Parathyroid adenoma (tissue), 2 donors: ENCODE results near the gene AQP7.

Experiments
- H2AFZ ChIP-seq: fragments of 300-600 bp; sonication (generic); one replicate; pipeline ENCODE4 v1.7.0; 2017; ENCODE audit warnings: antibody characterized with exemption, mild to moderate bottlenecking
- H3K27ac ChIP-seq: fragments of 300-600 bp; sonication (generic); one replicate; pipeline ENCODE4 v1.7.0; 2017
- H3K27me3 ChIP-seq: fragments of 300-600 bp; sonication (generic); one replicate; pipeline ENCODE4 v1.7.0; 2017; ENCODE audit warnings: low read length; ENCODE audit not compliant: control insufficient read depth, insufficient read depth
- H3K36me3 ChIP-seq: fragments of 300-600 bp; sonication (generic); one replicate; pipeline ENCODE4 v1.7.0; 2017; ENCODE audit warnings: low read length; ENCODE audit not compliant: control insufficient read depth, insufficient read depth
- H3K4me1 ChIP-seq: fragments of 300-600 bp; sonication (generic); one replicate; pipeline ENCODE4 v1.7.0; 2017; ENCODE audit warnings: control low read depth
- H3K4me2 ChIP-seq: fragments of 300-600 bp; sonication (generic); one replicate; pipeline ENCODE4 v1.7.0; 2017; ENCODE audit warnings: low read length
- H3K4me3 ChIP-seq: fragments of 300-600 bp; sonication (generic); one replicate; pipeline ENCODE4 v1.7.0; 2017; ENCODE audit warnings: low read depth, low read length
- H3K79me2 ChIP-seq: fragments of 300-600 bp; sonication (generic); one replicate; pipeline ENCODE4 v1.7.0; 2017; ENCODE audit warnings: control low read depth
- H3K9ac ChIP-seq: fragments of 300-600 bp; sonication (generic); one replicate; pipeline ENCODE4 v1.7.0; 2017; ENCODE audit warnings: mild to moderate bottlenecking
- H3K9me3 ChIP-seq: fragments of 300-600 bp; sonication (generic); one replicate; pipeline ENCODE4 v1.7.0; 2017; ENCODE audit warnings: low read length; ENCODE audit not compliant: control insufficient read depth
- TF ChIP-seq, protein P1 (sequence below): fragments of 300-600 bp; sonication (generic); IDR thresholded peaks from one replicate; pipeline ENCODE4 v1.7.0; 2017; ENCODE audit warnings: antibody characterized with exemption, mild to moderate bottlenecking
- donor health status: primary hyperparathyroidism.

AQP7 gene

DNA sequence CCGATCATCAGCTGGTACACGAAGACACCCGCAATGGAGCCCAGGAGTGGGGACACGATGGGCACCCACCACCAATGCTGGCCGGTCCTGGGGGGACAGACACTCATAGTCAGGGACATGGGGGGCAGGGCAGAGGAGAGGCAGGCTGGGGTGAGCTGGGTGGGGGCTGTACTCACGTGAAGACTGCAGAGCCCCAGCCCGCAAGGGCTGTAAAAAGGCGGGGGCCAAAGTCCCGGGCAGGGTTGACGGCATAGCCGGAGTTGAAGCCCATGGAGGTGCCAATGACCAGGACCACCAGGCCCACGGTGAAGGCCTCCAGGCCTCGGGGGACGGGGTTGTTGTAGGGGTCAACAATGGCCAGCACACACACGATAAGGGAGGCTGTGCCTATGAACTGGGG lies 39.8 kb upstream of the AQP7 start:
- Histone ChIP-seq H2AFZ (no peak overlapping the region), H3K4me3 (no peak overlapping the region), H3K4me1 (peaks cover 17% of the 10 kb centered on the region), H3K9ac (no peak overlapping the region), H3K79me2 (no peaks in the 10 kb centered on the region), H3K36me3 (no peaks in the 10 kb centered on the region), H3K4me2 (no peak overlapping the region), H3K27me3 (no peaks in the 10 kb centered on the region), H3K9me3 (no peaks in the 10 kb centered on the region), H3K27ac (no peak overlapping the region)
- TF ChIP-seq, protein P1, sequence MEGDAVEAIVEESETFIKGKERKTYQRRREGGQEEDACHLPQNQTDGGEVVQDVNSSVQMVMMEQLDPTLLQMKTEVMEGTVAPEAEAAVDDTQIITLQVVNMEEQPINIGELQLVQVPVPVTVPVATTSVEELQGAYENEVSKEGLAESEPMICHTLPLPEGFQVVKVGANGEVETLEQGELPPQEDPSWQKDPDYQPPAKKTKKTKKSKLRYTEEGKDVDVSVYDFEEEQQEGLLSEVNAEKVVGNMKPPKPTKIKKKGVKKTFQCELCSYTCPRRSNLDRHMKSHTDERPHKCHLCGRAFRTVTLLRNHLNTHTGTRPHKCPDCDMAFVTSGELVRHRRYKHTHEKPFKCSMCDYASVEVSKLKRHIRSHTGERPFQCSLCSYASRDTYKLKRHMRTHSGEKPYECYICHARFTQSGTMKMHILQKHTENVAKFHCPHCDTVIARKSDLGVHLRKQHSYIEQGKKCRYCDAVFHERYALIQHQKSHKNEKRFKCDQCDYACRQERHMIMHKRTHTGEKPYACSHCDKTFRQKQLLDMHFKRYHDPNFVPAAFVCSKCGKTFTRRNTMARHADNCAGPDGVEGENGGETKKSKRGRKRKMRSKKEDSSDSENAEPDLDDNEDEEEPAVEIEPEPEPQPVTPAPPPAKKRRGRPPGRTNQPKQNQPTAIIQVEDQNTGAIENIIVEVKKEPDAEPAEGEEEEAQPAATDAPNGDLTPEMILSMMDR: no peak

DNA sequence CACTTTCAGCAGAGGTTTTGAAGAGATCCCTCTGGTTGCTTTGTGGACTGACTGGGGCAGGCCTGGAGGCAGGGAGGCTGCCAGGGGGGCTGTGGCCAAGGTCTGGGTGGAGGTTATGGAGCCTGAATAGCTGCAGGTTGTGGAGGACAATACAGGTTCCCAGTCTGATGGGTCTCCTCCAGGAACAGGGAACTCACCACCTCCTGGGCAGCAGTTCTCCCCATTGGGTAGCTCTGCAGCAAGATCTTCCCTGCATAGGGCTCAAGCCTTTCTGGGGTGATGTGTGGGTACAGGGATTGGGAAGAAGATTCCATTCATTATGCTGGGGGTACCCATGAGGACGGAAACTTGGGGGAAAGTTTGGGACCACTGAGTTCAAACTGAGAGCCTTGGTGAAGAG lies 38.2 kb upstream of the AQP7 start:
- Histone ChIP-seq H3K27ac (no peak overlapping the region), H3K27me3 (no peaks in the 10 kb centered on the region), H3K9me3 (no peaks in the 10 kb centered on the region), H3K4me2 (no peak overlapping the region), H3K9ac (no peak overlapping the region), H2AFZ (no peak overlapping the region), H3K36me3 (no peaks in the 10 kb centered on the region), H3K79me2 (no peaks in the 10 kb centered on the region), H3K4me1 (peaks cover 5% of the 10 kb centered on the region), H3K4me3 (no peak overlapping the region)
- TF ChIP-seq, protein P1: no peak

DNA sequence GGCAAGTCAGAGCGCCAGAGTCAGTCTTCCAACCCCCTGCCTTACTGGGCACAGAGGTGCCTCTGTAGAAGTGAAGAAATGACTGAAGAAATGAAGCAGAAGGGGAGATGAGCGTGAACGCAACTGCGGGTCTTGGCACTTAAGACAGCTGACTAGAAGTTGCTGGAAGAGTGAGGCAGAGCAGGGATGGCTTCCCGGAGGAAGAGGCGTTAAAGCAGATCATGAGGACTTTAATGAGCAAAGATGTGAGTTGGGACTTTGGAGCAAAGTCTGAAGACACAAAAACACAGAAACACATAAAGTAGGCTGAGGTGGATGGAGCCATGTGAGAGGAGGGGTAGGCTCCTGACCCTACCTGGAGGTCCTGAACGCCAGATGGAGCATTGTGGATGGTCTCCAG lies 37.8 kb upstream of the AQP7 start:
- no peak overlapping the region for H3K9ac ChIP-seq
- H3K79me2 ChIP-seq: no peaks in the 10 kb centered on the region
- H3K9me3 ChIP-seq: no peaks in the 10 kb centered on the region
- no peak overlapping the region for H3K27ac ChIP-seq
- H2AFZ ChIP-seq: no peak overlapping the region
- H3K27me3 ChIP-seq: no peaks in the 10 kb centered on the region
- H3K4me3 ChIP-seq: no peak overlapping the region
- no peak overlapping the region for H3K4me2 ChIP-seq
- H3K36me3 ChIP-seq: no peaks in the 10 kb centered on the region
- TF ChIP-seq, protein P1: no peak
- H3K4me1 ChIP-seq: peaks cover 6% of the 10 kb centered on the region

DNA sequence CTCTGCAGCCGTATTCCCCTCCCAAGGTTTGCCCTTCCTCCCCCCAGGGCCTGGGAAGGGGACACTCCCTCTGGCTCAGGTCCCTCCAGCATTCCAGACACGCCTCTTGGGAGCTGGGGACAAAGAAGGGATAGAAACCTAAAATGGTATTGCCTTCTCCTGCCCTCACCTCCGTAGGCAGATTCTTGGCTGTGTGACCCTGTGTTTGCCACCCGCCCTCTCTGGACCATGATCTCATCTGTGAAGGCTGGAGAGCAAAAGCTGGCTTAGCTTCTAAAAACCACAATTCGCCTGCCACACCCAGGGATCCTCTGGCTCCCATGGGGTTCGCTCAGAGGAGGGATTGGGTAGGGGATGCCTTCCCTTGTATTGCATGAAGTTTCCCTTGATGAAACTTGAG lies 37.4 kb upstream of the AQP7 start:
- Histone ChIP-seq H3K79me2 (no peaks in the 10 kb centered on the region), H3K27ac (no peak overlapping the region), H3K4me2 (no peak overlapping the region), H3K9ac (no peak overlapping the region), H3K27me3 (no peaks in the 10 kb centered on the region), H3K4me1 (peaks cover 5% of the 10 kb centered on the region), H3K9me3 (no peaks in the 10 kb centered on the region), H2AFZ (no peak overlapping the region), H3K4me3 (no peak overlapping the region), H3K36me3 (no peaks in the 10 kb centered on the region)
- TF ChIP-seq, protein P1: no peak

DNA sequence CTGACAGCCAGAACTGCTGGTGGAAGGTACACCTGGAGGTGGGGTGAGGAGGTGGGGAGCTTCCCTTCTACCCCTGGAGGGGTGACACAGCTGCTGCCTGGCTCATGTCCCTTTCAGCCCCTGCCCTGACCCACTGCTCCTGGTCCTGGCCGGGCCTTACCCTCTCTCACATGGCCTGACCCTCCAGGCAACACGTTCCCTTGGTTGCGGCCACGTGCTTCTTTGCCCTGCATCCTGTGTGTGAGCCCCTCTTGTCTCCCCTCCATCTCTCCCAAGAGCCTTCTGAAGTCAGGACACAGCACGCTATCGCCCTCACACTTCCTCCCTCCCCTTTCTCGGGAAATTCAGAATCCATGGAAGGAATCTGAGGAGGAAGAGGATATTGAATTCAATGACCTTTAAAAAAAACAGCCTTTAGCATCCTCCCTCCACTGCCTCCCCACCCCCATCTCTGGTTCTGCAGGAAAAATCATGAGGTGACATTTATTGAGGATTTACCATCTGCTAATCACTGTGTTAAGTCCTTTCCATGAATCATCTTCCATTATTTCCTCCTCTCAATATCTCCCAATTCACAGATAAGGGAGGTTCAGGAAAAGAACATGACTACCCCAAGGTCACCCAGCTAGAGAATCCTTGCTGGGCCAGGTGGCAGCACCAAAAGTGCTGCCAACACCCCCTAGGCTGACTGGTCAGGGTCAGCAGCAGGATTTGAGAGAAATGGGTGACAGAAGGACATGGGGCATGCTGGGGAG lies 36.7 kb upstream of the AQP7 start:
- H3K36me3 ChIP-seq: no peaks in the 10 kb centered on the region
- H3K4me3 ChIP-seq: no peak overlapping the region
- no peak overlapping the region for H3K27ac ChIP-seq
- no peak overlapping the region for H3K9ac ChIP-seq
- no peaks in the 10 kb centered on the region for H3K79me2 ChIP-seq
- TF ChIP-seq, protein P1: no peak
- peaks cover 9% of the 10 kb centered on the region for H3K4me1 ChIP-seq
- no peaks in the 10 kb centered on the region for H3K27me3 ChIP-seq
- H2AFZ ChIP-seq: no peak overlapping the region
- no peaks in the 10 kb centered on the region for H3K9me3 ChIP-seq
- H3K4me2 ChIP-seq: no peak overlapping the region
